HCT116 (cell line): Measurements from ENCODE around the gene DHH. TPM values are rescaled to one million over a fixed set of nuclear protein-coding genes. Genes with fewer than 3 reads are reported as not detected.

ENCODE experiments used
- ATAC-seq: fragments of 200-7000 bp; cut with Tn5 transposase; 2 replicates; pipeline ENCODE4 v1.9.1; 2020; ENCODE audit warnings: mild to moderate bottlenecking, moderate library complexity
- Bru-seq: library from RNA; stranded (reverse); fragments of 400-500 nt; gene quantifications from one replicate; lab custom pipeline; 2021; lab: Mats Ljungman, UMichigan
- BruChase-seq, 2 experiments: library from RNA; stranded (reverse); fragments of 400-500 nt; gene quantifications; one replicate each; lab custom pipeline; 2021; lab: Mats Ljungman, UMichigan
- BruUV-seq: library from RNA; stranded (reverse); fragments of 400-500 nt; replicated peaks from 2 replicates; lab custom pipeline; 2021; lab: Mats Ljungman, UMichigan
- CTCF ChIA-PET: fragments of 300-600 bp; sonication (Branson Sonifier 250); formaldehyde crosslinking; loops from one replicate; lab custom pipeline; 2021; ENCODE audit warnings: antibody characterized with exemption; lab: Charles Lee
- POLR2A ChIA-PET: fragments of 300-600, 350-600 bp; sonication (Branson Sonifier 250); formaldehyde crosslinking; loops from one replicate; lab custom pipeline; 2021; ENCODE audit warnings: antibody characterized with exemption; lab: Charles Lee
- RAD21 ChIA-PET, 2 experiments: fragments of 300-600 bp; sonication (Branson Sonifier 250); formaldehyde crosslinking; loops; one replicate each; lab custom pipeline; 2023; ENCODE audit warnings: low total read pairs in 2 of 2; ENCODE audit not compliant: uncharacterized antibody in 2 of 2, unreplicated experiment in 2 of 2, low non-redundant PET in 1 of 2; lab: Charles Lee
- DNase-seq: peaks from one replicate; pipeline ENCODE4 v3.0.0-alpha.2; 2010; ENCODE audit warnings: low read depth, low spot score
- H2AFZ ChIP-seq: fragments of 200-600 bp; shearing (Covaris generic), sonication (generic); 2 replicates; pipeline ENCODE4 v1.6.1; 2017; ENCODE audit warnings: low read depth, mixed run types, mixed read lengths, antibody characterized with exemption, low read length; ENCODE audit not compliant: poor library complexity, severe bottlenecking
- H3K27ac ChIP-seq: 2 replicates; pipeline ENCODE4 v1.5.1; 2012; ENCODE audit warnings: low read depth, low read length
- H3K27me3 ChIP-seq: fragments of 200-600 bp; sonication (generic); 2 replicates; pipeline ENCODE4 v1.6.1; 2016; ENCODE audit warnings: mixed run types, low read length, mixed read lengths; ENCODE audit not compliant: insufficient read depth
- H3K36me3 ChIP-seq, 2 experiments: fragments of 200-500 bp in 1 of 2; fragments of 200-600 bp in 1 of 2; sonication (Bioruptor generic) in 1 of 2; sonication (generic) in 1 of 2; 2 replicates each; pipeline versions ENCODE4 v1.5.1 to v1.6.1; 2014 to 2016; ENCODE audit warnings: low read length in 2 of 2, inconsistent platforms in 1 of 2, mixed read lengths in 1 of 2, mixed run types in 1 of 2; ENCODE audit not compliant: insufficient read depth in 2 of 2, control insufficient read depth in 1 of 2
- H3K4me1 ChIP-seq, 2 experiments: fragments of 200-600 bp in 1 of 2; sonication (generic) in 1 of 2; 2 replicates each; pipeline versions ENCODE4 v1.5.1 to v1.6.1; 2012 to 2017; ENCODE audit warnings: low read length in 2 of 2, inconsistent platforms in 1 of 2, mild to moderate bottlenecking in 1 of 2, mixed read lengths in 1 of 2, mixed run types in 1 of 2, moderate library complexity in 1 of 2; ENCODE audit not compliant: insufficient read depth in 2 of 2, control insufficient read depth in 1 of 2
- H3K4me2 ChIP-seq: fragments of 200-600 bp; sonication (generic); 2 replicates; pipeline ENCODE4 v1.6.1; 2017; ENCODE audit warnings: mixed run types, low read length, mixed read lengths
- H3K4me3 ChIP-seq, 2 experiments: fragments of 200-600 bp in 1 of 2; sonication (generic) in 1 of 2; replicated peaks in 1 of 2; 2 replicates each; pipeline ENCODE4 v1.5.1; 2011 to 2016; ENCODE audit warnings: low read length in 2 of 2, control low read depth in 1 of 2, low read depth in 1 of 2, mild to moderate bottlenecking in 1 of 2, mixed read lengths in 1 of 2, mixed run types in 1 of 2
- H3K79me2 ChIP-seq: fragments of 200-600 bp; sonication (generic); 2 replicates; pipeline ENCODE4 v1.6.1; 2017; ENCODE audit warnings: mild to moderate bottlenecking, mixed run types, low read length, moderate library complexity, mixed read lengths; ENCODE audit not compliant: insufficient read depth
- H3K9ac ChIP-seq: fragments of 200-600 bp; sonication (generic); 2 replicates; pipeline ENCODE4 v1.6.1; 2016; ENCODE audit warnings: low read length, mixed read lengths
- H3K9me2 ChIP-seq: fragments of 200-600 bp; sonication (generic), shearing (Covaris generic); 2 replicates; pipeline ENCODE4 v1.6.1; 2017; ENCODE audit warnings: mixed run types, mild to moderate bottlenecking, moderate library complexity; ENCODE audit not compliant: insufficient read depth
- H3K9me3 ChIP-seq, 2 experiments: fragments of 200-500 bp in 1 of 2; fragments of 200-600 bp in 1 of 2; sonication (Bioruptor generic) in 1 of 2; sonication (generic) in 1 of 2; 2 replicates each; pipeline ENCODE4 v1.6.1; 2014 to 2017; ENCODE audit warnings: low read length in 2 of 2, mixed read lengths in 2 of 2, inconsistent platforms in 1 of 2, low read depth in 1 of 2, mild to moderate bottlenecking in 1 of 2, mixed run types in 1 of 2, moderate library complexity in 1 of 2; ENCODE audit not compliant: control insufficient read depth in 1 of 2, insufficient read depth in 1 of 2
- H4K20me1 ChIP-seq: fragments of 200-600 bp; sonication (generic), shearing (Covaris generic); 2 replicates; pipeline ENCODE4 v1.6.1; 2017; ENCODE audit warnings: mixed run types, mild to moderate bottlenecking, moderate library complexity; ENCODE audit not compliant: insufficient read depth
- CBX3 ChIP-seq: IDR thresholded peaks from 2 replicates; pipeline ENCODE4 v1.6.1; 2012; ENCODE audit warnings: low read depth
- CEBPB ChIP-seq: IDR thresholded peaks from 2 replicates; pipeline ENCODE4 v1.6.1; 2012; ENCODE audit warnings: low read depth
- EGR1 ChIP-seq: IDR thresholded peaks from 2 replicates; pipeline ENCODE4 v1.6.1; 2012; ENCODE audit warnings: low read depth
- ELF1 ChIP-seq: IDR thresholded peaks from 2 replicates; pipeline ENCODE4 v1.6.1; 2012; ENCODE audit warnings: low read depth, borderline replicate concordance
- EZH2 ChIP-seq: fragments of 200-600 bp; sonication (generic); IDR thresholded peaks from 2 replicates; pipeline ENCODE4 v1.6.1; 2017; ENCODE audit warnings: antibody characterized with exemption, mixed run types
- FOSL1 ChIP-seq: IDR thresholded peaks from 2 replicates; pipeline ENCODE4 v1.6.1; 2012; ENCODE audit warnings: low read depth
- POLR2A ChIP-seq: IDR thresholded peaks from 2 replicates; pipeline ENCODE4 v1.7.0; 2011; ENCODE audit warnings: borderline replicate concordance; ENCODE audit not compliant: insufficient read depth, insufficient read length; ENCODE audit errors: extremely low read depth
- POLR2AphosphoS5 ChIP-seq: IDR thresholded peaks from 2 replicates; pipeline ENCODE4 v1.6.1; 2011; ENCODE audit warnings: mild to moderate bottlenecking, low read depth, low read length, moderate library complexity
- SIN3A ChIP-seq: IDR thresholded peaks from 2 replicates; pipeline ENCODE4 v1.6.1; 2012; ENCODE audit warnings: low read depth
- SRF ChIP-seq: IDR thresholded peaks from 2 replicates; pipeline ENCODE4 v1.6.1; 2012; ENCODE audit warnings: low read depth
- TCF7L2 ChIP-seq: IDR thresholded peaks from 2 replicates; pipeline ENCODE4 v1.7.0; 2011; ENCODE audit warnings: borderline replicate concordance, inconsistent platforms; ENCODE audit not compliant: insufficient read depth, insufficient read length; ENCODE audit errors: extremely low read depth
- YY1 ChIP-seq: IDR thresholded peaks from 2 replicates; pipeline ENCODE4 v1.6.1; 2011; ENCODE audit warnings: low read length, low read depth, moderate library complexity, mild to moderate bottlenecking; ENCODE audit not compliant: insufficient replicate concordance; ENCODE audit errors: extremely low read depth
- intact Hi-C: fragments of 100-400 bp; cut with micrococcal nuclease; formaldehyde crosslinking; loops from 2 replicates; pipeline ENCODE4 v1.10.0; 2022
- long read RNA-seq: library from polyadenylated mRNA; unstranded; transcript quantifications from one replicate; pipeline ENCODE4 v2.0.0, GENCODE V29; 2021; ENCODE audit not compliant: unreplicated experiment
- polyA plus RNA-seq: library from polyadenylated mRNA; unstranded; fragments of >200 nt; gene quantifications from 2 replicates; pipeline ENCODE4 v1.2.1, GENCODE V29; 2012; ENCODE audit warnings: missing spikeins
- total RNA-seq: library from RNA; stranded (reverse); gene quantifications from one replicate; pipeline ENCODE4 v1.2.1, GENCODE V29; 2021; ENCODE audit not compliant: unreplicated experiment
- TF ChIP-seq, protein P1 (sequence below): IDR thresholded peaks from 2 replicates; pipeline ENCODE4 v1.6.1; 2012
- TF ChIP-seq, protein P2 (sequence below): IDR thresholded peaks from 2 replicates; pipeline ENCODE4 v1.6.1; 2012
- TF ChIP-seq, protein P3 (sequence below), 3 experiments: fragments of 200-600 bp in 1 of 3; sonication (generic) in 1 of 3; IDR thresholded peaks in 2 of 3; conservative IDR thresholded peaks in 1 of 3; 2 replicates each; pipeline ENCODE4 v1.5.1; 2012 to 2017; ENCODE audit warnings: low read depth in 2 of 3, low read length in 2 of 3, antibody characterized with exemption in 1 of 3, borderline replicate concordance in 1 of 3, control low read depth in 1 of 3, mild to moderate bottlenecking in 1 of 3, mixed read lengths in 1 of 3, mixed run types in 1 of 3, moderate library complexity in 1 of 3; ENCODE audit not compliant: insufficient read depth in 1 of 3

DHH gene
- total RNA-seq: 0.22 TPM
- polyA plus RNA-seq: 0.05 and 0.09 TPM in 2 replicates
- Bru-seq, nascent RNA: percentile 27 among the genes with signal in this experiment
- percentile 49 among the genes with signal in this experiment for BruChase-seq, experiment 1, labeled RNA remaining after a 6-hour chase
- BruChase-seq, experiment 2, labeled RNA remaining after a 2-hour chase: percentile 41 among the genes with signal in this experiment
- long read RNA-seq: 0 reads

DNA sequence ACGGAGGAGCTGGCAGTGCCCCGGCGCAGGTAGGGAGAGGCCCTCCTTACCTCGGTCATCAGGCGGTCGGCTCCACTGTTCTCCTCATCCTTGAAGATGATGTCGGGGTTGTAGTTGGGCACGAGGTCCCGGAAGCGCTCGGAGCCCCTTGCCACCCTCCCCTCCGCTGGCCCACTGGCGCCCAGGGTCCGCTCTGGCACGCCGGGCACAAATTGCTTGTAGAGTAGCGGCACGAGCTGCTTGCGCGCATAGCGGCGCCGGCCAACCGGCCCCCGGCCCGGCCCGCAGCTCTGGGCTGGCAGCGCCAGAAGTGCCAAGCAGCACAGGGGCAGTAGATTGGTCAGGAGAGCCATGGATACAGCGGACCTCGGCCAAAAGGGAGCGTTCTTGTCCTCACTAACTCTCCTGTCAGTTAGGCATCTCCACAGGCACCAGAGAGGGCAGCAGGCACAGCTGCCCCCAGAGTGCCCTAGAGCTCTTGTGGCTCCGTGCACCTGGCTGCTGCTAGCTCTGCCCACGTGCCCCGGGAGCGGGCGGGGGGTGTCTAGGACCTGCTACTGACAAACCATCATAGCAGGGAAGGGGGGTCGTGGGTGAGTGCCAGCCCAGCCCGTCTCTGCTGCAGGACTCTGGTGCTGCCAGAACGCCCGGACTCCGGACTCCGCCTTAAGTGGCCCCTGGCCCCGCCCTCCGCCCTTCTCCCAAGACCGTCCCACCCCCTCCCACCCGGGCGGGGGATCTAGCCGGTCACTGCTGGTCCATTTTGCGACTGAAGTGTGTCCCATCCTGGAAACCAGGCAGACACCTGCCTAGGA lies at the start of gene DHH:
Gene DHH, minus strand, starts transcription at position 642 of the 815 bp plus-strand sequence. Its CDS starts 289 bp downstream, at position 353.
- no peak for TF ChIP-seq SRF
- TF ChIP-seq POLR2AphosphoS5: no peak
- no peak for TF ChIP-seq EZH2
- no peak for TF ChIP-seq TCF7L2
- TF ChIP-seq SIN3A: no peak
- TF ChIP-seq EGR1: no peak
- no peak for TF ChIP-seq POLR2A
- TF ChIP-seq YY1: no peak
- TF ChIP-seq, protein P1, sequence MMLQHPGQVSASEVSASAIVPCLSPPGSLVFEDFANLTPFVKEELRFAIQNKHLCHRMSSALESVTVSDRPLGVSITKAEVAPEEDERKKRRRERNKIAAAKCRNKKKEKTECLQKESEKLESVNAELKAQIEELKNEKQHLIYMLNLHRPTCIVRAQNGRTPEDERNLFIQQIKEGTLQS: no peak
- TF ChIP-seq ELF1: no peak
- TF ChIP-seq CBX3: no peak
- no peak for TF ChIP-seq CEBPB
- TF ChIP-seq, protein P2, sequence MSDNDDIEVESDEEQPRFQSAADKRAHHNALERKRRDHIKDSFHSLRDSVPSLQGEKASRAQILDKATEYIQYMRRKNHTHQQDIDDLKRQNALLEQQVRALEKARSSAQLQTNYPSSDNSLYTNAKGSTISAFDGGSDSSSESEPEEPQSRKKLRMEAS: no peak
- TF ChIP-seq, protein P3, sequence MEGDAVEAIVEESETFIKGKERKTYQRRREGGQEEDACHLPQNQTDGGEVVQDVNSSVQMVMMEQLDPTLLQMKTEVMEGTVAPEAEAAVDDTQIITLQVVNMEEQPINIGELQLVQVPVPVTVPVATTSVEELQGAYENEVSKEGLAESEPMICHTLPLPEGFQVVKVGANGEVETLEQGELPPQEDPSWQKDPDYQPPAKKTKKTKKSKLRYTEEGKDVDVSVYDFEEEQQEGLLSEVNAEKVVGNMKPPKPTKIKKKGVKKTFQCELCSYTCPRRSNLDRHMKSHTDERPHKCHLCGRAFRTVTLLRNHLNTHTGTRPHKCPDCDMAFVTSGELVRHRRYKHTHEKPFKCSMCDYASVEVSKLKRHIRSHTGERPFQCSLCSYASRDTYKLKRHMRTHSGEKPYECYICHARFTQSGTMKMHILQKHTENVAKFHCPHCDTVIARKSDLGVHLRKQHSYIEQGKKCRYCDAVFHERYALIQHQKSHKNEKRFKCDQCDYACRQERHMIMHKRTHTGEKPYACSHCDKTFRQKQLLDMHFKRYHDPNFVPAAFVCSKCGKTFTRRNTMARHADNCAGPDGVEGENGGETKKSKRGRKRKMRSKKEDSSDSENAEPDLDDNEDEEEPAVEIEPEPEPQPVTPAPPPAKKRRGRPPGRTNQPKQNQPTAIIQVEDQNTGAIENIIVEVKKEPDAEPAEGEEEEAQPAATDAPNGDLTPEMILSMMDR (IDR thresholded peaks at IDR 0.05 in 2 of 3, conservative IDR thresholded peaks at IDR 0.05 in 1 of 3; ENCODE audit: borderline replicate concordance in 1 of 3, insufficient read depth in 1 of 3, low read depth in 2 of 3, low read length in 2 of 3): no peak
- no peak for TF ChIP-seq FOSL1
- ChIA-PET RAD21 (no interaction called here), POLR2A (interaction anchor here (1.0 kb wide), 1 partner anchor 37 kb away, joined by 5 read pairs; the partner anchor contains the start of gene TUBA1B), CTCF (interaction anchor here (0.6 to 4.9 kb wide), 3 partner anchors 24 to 242 kb away, joined by 3 to 23 read pairs (median 3); partner anchors contain the start of genes DDX23 and RHEBL1)
- Histone ChIP-seq H3K4me2 (no peak within 1 kb of the TSS), H3K9ac (no peak within 1 kb of the TSS), H3K4me1 (0 out of 4 replicates have a peak, but pooled peaks cover 0 to 2% of the 10 kb centered on the region in 2 experiments), H3K27me3 (no peaks in the 10 kb centered on the region), H3K9me2 (no peaks in the 10 kb centered on the region), H3K79me2 (no peaks in the 10 kb centered on the region), H4K20me1 (no peaks in the 10 kb centered on the region), H3K9me3 (no peaks in the 10 kb centered on the region), H3K27ac (no peak within 1 kb of the TSS), H3K36me3 (0 out of 4 replicates have a peak, but pooled peaks cover 3 to 6% of the 10 kb centered on the region in 2 experiments), H3K4me3 (no peak within 1 kb of the TSS), H2AFZ (no peak within 1 kb of the TSS)
- DNase-seq (no peak), ATAC-seq (no peak)
- intact Hi-C loops: no loop called here
- BruUV-seq: no TSS peak
